Activated naive CD8-positive, alpha-beta T cell treated with anti-CD3 and anti-CD28 coated beads, Interleukin-2, amount 10 ng/mL, durations not matched to agents 7 days and 5 days (primary cell): ENCODE results near the gene CDC45. TPM values are rescaled to one million over a fixed set of nuclear protein-coding genes. Genes with fewer than 3 reads are reported as not detected.
"Not testable (repeated sequence)": the region's sequence is repeated elsewhere in the genome, so short reads cannot be mapped to it uniquely, and the experiment has no call there.

Source experiments
- ATAC-seq: fragments of 150-1000 bp; cut with Tn5 transposase; one replicate; pipeline ENCODE4 v1.10.0; 2021; ENCODE audit warnings: low read depth, moderate library complexity
- POLR2A ChIA-PET: fragments of 350-600 bp; sonication (Branson Sonifier 250); formaldehyde crosslinking; loops from one replicate; lab custom pipeline; 2021; ENCODE audit warnings: antibody characterized with exemption; lab: Charles Lee
- DNase-seq: peaks from one replicate; pipeline ENCODE4 v3.0.0; 2021
- H3K27ac Mint-ChIP-seq: one replicate; pipeline ENCODE4 v1.8.0; 2022; ENCODE audit warnings: mild to moderate bottlenecking, mixed read lengths
- H3K27me3 Mint-ChIP-seq: one replicate; pipeline ENCODE4 v1.8.0; 2022; ENCODE audit warnings: mild to moderate bottlenecking, moderate library complexity, mixed read lengths
- H3K36me3 Mint-ChIP-seq: one replicate; pipeline ENCODE4 v1.8.0; 2021; ENCODE audit warnings: mild to moderate bottlenecking, mixed read lengths
- H3K4me1 Mint-ChIP-seq: one replicate; pipeline ENCODE4 v1.8.0; 2021; ENCODE audit warnings: mixed read lengths
- H3K4me3 Mint-ChIP-seq: one replicate; pipeline ENCODE4 v1.8.0; 2022; ENCODE audit warnings: mild to moderate bottlenecking, moderate library complexity, mixed read lengths
- H3K9me3 Mint-ChIP-seq: one replicate; pipeline ENCODE4 v1.8.0; 2021; ENCODE audit warnings: mixed read lengths
- total RNA-seq, 2 experiments: library from RNA; stranded (reverse); gene quantifications; one replicate each; pipeline ENCODE4 v1.2.3, GENCODE V29; 2021

Gene CDC45
- total RNA-seq, 2 experiments from 2014 or later: 54.2 to 56.1 TPM

- H3K36me3 Mint-ChIP-seq, DNase-seq, H3K4me1 Mint-ChIP-seq, ATAC-seq, H3K27ac Mint-ChIP-seq, H3K9me3 Mint-ChIP-seq, H3K4me3 Mint-ChIP-seq, POLR2A ChIA-PET: not testable (repeated sequence)
- peaks cover 11% of the 10 kb centered on the region for H3K27me3 Mint-ChIP-seq
Observed at GRCh38 chr22:19531327-19531726, 51.6 kb downstream of the CDC45 start.

GRCh38 chr22:19533049-19533626 lies 53.4 kb downstream of the CDC45 start:
- H3K4me1 Mint-ChIP-seq: peaks cover 2% of the 10 kb centered on the region
- H3K27ac Mint-ChIP-seq: no peak overlapping the region
- no peak overlapping the region for H3K4me3 Mint-ChIP-seq
- POLR2A ChIA-PET: no interaction called here
- no peaks in the 10 kb centered on the region for H3K9me3 Mint-ChIP-seq
- ATAC-seq: no peak
- H3K36me3 Mint-ChIP-seq: no peaks in the 10 kb centered on the region
- H3K27me3 Mint-ChIP-seq: peaks cover 9% of the 10 kb centered on the region
- DNase-seq: no peak

DNA sequence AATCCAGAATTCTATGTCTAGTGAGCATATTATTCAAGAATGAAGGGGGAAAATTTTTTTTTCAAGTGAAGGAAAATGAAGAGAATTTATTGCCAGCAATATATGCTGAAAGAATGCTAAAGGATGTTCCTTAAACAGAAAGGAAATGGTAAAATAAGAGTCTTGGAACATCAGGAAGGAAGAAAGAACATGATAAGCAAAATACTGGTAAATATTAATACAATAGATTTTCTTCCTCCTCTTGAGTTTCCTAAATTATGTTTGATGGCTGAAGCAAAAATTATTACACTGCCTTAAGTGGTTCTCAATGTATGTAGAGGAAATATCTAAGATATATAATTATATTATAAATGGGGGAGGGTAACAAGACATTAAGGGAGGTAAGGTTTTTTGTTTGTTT lies 54.1 kb downstream of the CDC45 start:
- peaks cover 13% of the 10 kb centered on the region for H3K27me3 Mint-ChIP-seq
- DNase-seq: no peak
- H3K4me3 Mint-ChIP-seq: no peak overlapping the region
- H3K4me1 Mint-ChIP-seq: peaks cover 2% of the 10 kb centered on the region
- no peak for ATAC-seq
- H3K36me3 Mint-ChIP-seq: no peaks in the 10 kb centered on the region
- POLR2A ChIA-PET: no interaction called here
- H3K9me3 Mint-ChIP-seq: no peaks in the 10 kb centered on the region
- H3K27ac Mint-ChIP-seq: no peak overlapping the region

DNA sequence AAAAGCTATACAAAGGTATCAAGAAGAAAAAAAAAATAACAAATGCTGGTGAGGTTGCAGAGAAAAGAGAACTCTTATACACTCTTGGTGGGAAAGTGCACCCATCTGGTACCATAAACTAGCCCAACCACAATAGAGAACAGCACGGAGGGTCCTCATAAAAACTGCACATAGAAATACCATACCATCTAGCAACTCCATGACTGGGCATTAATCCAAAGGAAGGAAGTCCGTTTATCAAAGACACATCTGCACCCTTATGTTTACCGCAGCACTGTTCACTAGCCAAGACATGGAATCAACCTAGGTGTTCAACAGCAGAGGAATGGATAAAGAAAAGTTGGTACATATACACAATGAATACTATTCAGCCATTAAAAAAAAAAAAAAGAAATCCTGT lies 55.3 kb downstream of the CDC45 start:
- no peak for ATAC-seq
- peaks cover 2% of the 10 kb centered on the region for H3K4me1 Mint-ChIP-seq
- no peak overlapping the region for H3K27ac Mint-ChIP-seq
- H3K9me3 Mint-ChIP-seq: no peaks in the 10 kb centered on the region
- H3K4me3 Mint-ChIP-seq: no peak overlapping the region
- no peaks in the 10 kb centered on the region for H3K36me3 Mint-ChIP-seq
- DNase-seq: no peak
- H3K27me3 Mint-ChIP-seq: peaks cover 21% of the 10 kb centered on the region
- POLR2A ChIA-PET: no interaction called here

DNA sequence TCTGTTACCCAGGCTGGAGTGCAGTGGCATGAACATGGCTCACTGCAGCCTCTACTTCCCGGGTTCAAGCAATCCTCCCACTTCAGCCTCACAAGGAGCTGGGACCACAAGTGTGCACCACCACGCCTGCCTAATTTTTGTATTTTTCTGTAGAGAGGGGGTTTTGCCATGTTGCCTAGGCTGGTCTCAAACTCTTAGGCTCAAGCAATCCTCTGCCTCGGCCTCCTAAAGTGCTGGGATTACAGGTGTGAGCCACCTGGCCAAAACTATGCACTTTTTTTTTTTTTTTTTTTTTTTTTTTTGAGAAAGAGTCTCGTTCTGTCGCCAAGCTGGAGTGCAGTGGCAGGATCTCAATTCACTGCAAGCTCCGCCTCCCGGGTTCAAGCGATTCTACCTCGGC lies 56.8 kb downstream of the CDC45 start:
- H3K4me1 Mint-ChIP-seq: peaks cover 2% of the 10 kb centered on the region
- H3K27ac Mint-ChIP-seq: no peak overlapping the region
- H3K27me3 Mint-ChIP-seq: peaks cover 16% of the 10 kb centered on the region
- DNase-seq (no peak), ATAC-seq (no peak)
- H3K36me3 Mint-ChIP-seq: no peaks in the 10 kb centered on the region
- no peak overlapping the region for H3K4me3 Mint-ChIP-seq
- POLR2A ChIA-PET: no interaction called here
- H3K9me3 Mint-ChIP-seq: no peaks in the 10 kb centered on the region

- H3K27ac Mint-ChIP-seq: no peak overlapping the region
- H3K36me3 Mint-ChIP-seq: no peaks in the 10 kb centered on the region
- DNase-seq (no peak), ATAC-seq (no peak)
- peaks cover 2% of the 10 kb centered on the region for H3K4me1 Mint-ChIP-seq
- POLR2A ChIA-PET: interaction anchor here (0.7 kb wide), 1 partner anchor 361 kb away, joined by 4 read pairs; no protein-coding TSS in a partner anchor
- H3K4me3 Mint-ChIP-seq: no peak overlapping the region
- H3K27me3 Mint-ChIP-seq: peaks cover 18% of the 10 kb centered on the region
- H3K9me3 Mint-ChIP-seq: no peaks in the 10 kb centered on the region
Observed at GRCh38 chr22:19537941-19538488, 58.3 kb downstream of the CDC45 start.

DNA sequence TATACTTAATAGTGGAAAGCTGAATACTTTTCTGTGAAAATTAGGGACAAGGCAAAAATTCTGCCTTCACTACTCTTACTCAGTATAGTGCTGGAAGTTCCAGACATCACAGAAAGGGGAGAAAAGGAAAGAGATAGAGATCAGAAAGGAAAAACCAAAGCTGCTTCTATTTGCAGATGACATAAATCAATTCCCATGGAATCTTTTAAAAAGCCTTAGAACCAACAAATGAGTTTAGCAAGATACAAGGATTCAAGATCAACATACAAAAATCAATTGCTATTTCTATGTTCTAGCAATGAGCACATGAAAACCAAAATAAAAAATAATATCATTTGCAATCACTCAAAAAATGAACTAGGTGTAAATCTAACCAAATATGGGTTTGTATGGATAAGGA lies 60.7 kb downstream of the CDC45 start:
- H3K27ac Mint-ChIP-seq: no peak overlapping the region
- H3K4me1 Mint-ChIP-seq: no peaks in the 10 kb centered on the region
- DNase-seq: no peak
- no peaks in the 10 kb centered on the region for H3K36me3 Mint-ChIP-seq
- H3K27me3 Mint-ChIP-seq: peaks cover 19% of the 10 kb centered on the region
- no peak overlapping the region for H3K4me3 Mint-ChIP-seq
- H3K9me3 Mint-ChIP-seq: no peaks in the 10 kb centered on the region
- POLR2A ChIA-PET: no interaction called here
- no peak for ATAC-seq

DNA sequence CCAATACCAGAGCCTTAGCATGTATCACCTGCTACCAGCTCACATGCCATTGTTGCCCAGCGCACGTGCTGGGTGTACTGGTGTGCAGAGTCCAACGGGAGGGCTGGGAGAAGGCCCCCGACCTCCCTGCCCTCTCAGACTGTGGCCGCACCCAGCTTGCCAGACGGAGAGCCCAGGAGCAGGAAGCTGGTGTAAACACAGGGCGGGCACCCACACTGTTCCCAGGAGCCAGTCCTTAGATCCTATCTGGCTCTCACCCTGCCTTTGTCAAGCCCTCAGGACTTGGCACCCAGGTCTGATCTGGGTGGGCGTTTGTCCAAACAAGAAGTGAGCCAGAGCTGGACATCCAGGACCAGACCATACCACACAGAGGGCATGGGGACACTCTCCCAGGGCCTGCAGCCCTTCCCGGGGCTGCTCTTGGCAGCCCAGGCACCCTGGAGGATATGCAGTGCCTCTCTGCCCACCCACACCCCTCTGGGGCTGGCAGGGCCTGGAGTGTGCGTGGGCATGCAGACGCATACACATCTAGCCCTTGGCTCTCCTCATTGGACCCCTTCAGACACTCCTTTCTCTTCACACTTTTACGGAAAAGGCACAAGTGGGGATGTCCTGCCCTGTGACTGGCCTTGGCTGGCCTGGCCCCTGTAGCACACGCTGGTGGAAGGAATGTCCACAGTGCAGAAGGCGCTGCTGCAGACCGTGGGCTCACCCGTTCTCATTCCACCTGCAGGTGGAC lies 64.4 kb downstream of the CDC45 start:
- POLR2A ChIA-PET: no interaction called here
- no peak overlapping the region for H3K27ac Mint-ChIP-seq

DNA sequence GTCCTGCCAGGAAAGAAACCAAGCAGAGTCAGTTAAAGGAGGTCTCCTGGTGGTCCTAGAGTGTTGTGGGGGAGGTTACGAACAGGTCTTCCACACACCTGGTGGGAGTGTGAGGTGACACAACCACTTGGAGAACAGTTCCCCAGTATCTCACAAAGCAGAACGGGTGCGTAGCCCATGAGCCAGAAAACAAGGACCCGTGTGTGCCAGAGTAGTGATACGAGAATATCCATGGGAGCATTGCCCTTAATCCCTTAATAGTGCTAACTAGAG lies 66.2 kb downstream of the CDC45 start:
- Mint-ChIP-seq H3K4me3 (no peak overlapping the region), H3K27me3 (peaks cover 6% of the 10 kb centered on the region), H3K9me3 (no peaks in the 10 kb centered on the region), H3K4me1 (no peaks in the 10 kb centered on the region), H3K36me3 (no peaks in the 10 kb centered on the region), H3K27ac (no peak overlapping the region)
- ATAC-seq: no peak
- POLR2A ChIA-PET: no interaction called here
- DNase-seq: no peak

More for the DNA sequence above, 64.4 kb downstream of the CDC45 start:
- no peaks in the 10 kb centered on the region for H3K9me3 Mint-ChIP-seq
- no peaks in the 10 kb centered on the region for H3K4me1 Mint-ChIP-seq
- peaks cover 12% of the 10 kb centered on the region for H3K27me3 Mint-ChIP-seq
- H3K36me3 Mint-ChIP-seq: no peaks in the 10 kb centered on the region
- ATAC-seq: no peak
- DNase-seq: no peak
- H3K4me3 Mint-ChIP-seq: no peak overlapping the region

GRCh38 chr22:19546680-19547079 lies 67.0 kb downstream of the CDC45 start:
- DNase-seq (no peak), ATAC-seq (no peak)
- H3K4me3 Mint-ChIP-seq: no peak overlapping the region
- H3K27me3 Mint-ChIP-seq: peaks cover 9% of the 10 kb centered on the region
- no peak overlapping the region for H3K27ac Mint-ChIP-seq
- no peaks in the 10 kb centered on the region for H3K4me1 Mint-ChIP-seq
- no peaks in the 10 kb centered on the region for H3K36me3 Mint-ChIP-seq
- POLR2A ChIA-PET: no interaction called here
- no peaks in the 10 kb centered on the region for H3K9me3 Mint-ChIP-seq

DNA sequence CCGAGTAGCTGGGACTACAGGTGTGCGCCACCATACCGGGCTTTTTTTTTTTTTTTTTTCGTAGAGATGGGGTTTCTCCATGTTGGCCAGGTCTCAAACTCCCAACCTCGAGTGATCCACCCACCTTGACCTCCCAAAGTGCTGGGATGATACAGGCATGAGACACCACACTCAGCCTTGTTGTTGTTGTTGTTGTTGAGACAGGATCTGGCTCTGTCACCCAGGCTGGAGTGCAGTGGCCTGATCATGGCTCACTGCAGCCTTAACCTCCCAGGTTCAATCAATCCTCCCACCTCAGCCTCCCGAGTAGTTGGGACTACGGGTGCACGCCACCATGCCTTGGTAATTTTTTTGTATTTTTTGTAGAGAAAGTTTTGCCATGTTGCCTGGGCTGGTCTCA lies 67.9 kb downstream of the CDC45 start:
- no peak overlapping the region for H3K27ac Mint-ChIP-seq
- no peak for ATAC-seq
- DNase-seq: no peak
- H3K4me3 Mint-ChIP-seq: no peak overlapping the region
- H3K36me3 Mint-ChIP-seq: no peaks in the 10 kb centered on the region
- POLR2A ChIA-PET: no interaction called here
- no peaks in the 10 kb centered on the region for H3K9me3 Mint-ChIP-seq
- H3K4me1 Mint-ChIP-seq: no peaks in the 10 kb centered on the region
- H3K27me3 Mint-ChIP-seq: peaks cover 8% of the 10 kb centered on the region

DNA sequence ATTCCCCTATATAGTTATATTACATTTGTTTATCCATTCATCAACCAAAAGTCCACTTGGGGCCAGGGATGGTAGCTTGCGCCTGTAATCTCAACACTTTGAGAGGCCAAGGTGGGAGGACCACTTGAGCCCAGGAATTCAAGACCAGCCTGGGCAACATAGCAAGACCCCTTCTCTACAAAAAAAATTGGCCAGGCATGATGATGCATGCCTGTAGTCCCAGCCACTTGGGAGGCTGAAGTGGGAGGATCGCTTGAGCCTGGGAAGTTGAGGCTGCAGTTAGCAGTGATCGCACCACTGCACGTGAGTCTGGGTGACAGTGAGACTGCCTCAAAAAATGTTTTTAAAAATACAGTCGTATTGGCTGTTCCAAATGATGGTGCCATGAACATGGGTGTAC lies 68.7 kb downstream of the CDC45 start:
- H3K4me1 Mint-ChIP-seq, H3K27ac Mint-ChIP-seq, POLR2A ChIA-PET, ATAC-seq, DNase-seq, H3K27me3 Mint-ChIP-seq, H3K36me3 Mint-ChIP-seq, H3K9me3 Mint-ChIP-seq, H3K4me3 Mint-ChIP-seq: not testable (repeated sequence)

GRCh38 chr22:19548964-19549363 lies 69.2 kb downstream of the CDC45 start:
- H3K36me3 Mint-ChIP-seq: no peaks in the 10 kb centered on the region
- no peak overlapping the region for H3K4me3 Mint-ChIP-seq
- ATAC-seq (no peak), DNase-seq (no peak)
- POLR2A ChIA-PET: no interaction called here
- no peak overlapping the region for H3K27ac Mint-ChIP-seq
- no peaks in the 10 kb centered on the region for H3K4me1 Mint-ChIP-seq
- peaks cover 10% of the 10 kb centered on the region for H3K27me3 Mint-ChIP-seq
- no peaks in the 10 kb centered on the region for H3K9me3 Mint-ChIP-seq

DNA sequence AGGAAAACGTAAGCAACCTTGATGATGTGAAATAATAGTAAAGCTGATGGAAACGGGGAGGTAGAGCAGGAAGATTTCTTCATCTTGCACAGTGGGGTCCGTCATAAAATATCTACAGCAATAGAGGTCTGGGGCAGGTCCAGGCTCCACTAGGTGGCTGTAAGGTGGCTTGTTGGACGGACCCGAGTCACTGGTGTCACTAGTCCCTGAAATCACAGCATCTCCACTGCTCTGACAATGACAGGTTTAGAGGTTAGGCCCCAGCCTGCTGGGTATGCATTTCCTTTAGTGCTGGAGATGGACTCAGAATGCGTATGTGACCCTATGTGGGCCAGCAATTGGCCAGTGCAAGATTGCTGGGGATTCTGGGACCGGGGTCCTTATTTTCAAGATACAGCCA lies 69.7 kb downstream of the CDC45 start:
- no peak for DNase-seq
- no peaks in the 10 kb centered on the region for H3K4me1 Mint-ChIP-seq
- peaks cover 10% of the 10 kb centered on the region for H3K27me3 Mint-ChIP-seq
- H3K4me3 Mint-ChIP-seq: no peak overlapping the region
- no peaks in the 10 kb centered on the region for H3K36me3 Mint-ChIP-seq
- ATAC-seq: no peak
- no peak overlapping the region for H3K27ac Mint-ChIP-seq
- H3K9me3 Mint-ChIP-seq: peaks cover 4% of the 10 kb centered on the region
- POLR2A ChIA-PET: no interaction called here
